HCT116 (cell line): Measurements from ENCODE around the gene FES. TPM values are rescaled to one million over a fixed set of nuclear protein-coding genes. Genes with fewer than 3 reads are reported as not detected.
A peak's percentile ranks its signal among the peaks of the same experiment; 100 is the strongest.
"Not testable (repeated sequence)": the region's sequence is repeated elsewhere in the genome, so short reads cannot be mapped to it uniquely, and the experiment has no call there.

Source experiments
- ATAC-seq: fragments of 200-7000 bp; cut with Tn5 transposase; 2 replicates; pipeline ENCODE4 v1.9.1; 2020; ENCODE audit warnings: mild to moderate bottlenecking, moderate library complexity
- BruUV-seq: library from RNA; stranded (reverse); fragments of 400-500 nt; replicated peaks from 2 replicates; lab custom pipeline; 2021; lab: Mats Ljungman, UMichigan
- CTCF ChIA-PET: fragments of 300-600 bp; sonication (Branson Sonifier 250); formaldehyde crosslinking; loops from one replicate; lab custom pipeline; 2021; ENCODE audit warnings: antibody characterized with exemption; lab: Charles Lee
- POLR2A ChIA-PET: fragments of 300-600, 350-600 bp; sonication (Branson Sonifier 250); formaldehyde crosslinking; loops from one replicate; lab custom pipeline; 2021; ENCODE audit warnings: antibody characterized with exemption; lab: Charles Lee
- RAD21 ChIA-PET, 2 experiments: fragments of 300-600 bp; sonication (Branson Sonifier 250); formaldehyde crosslinking; loops; one replicate each; lab custom pipeline; 2023; ENCODE audit warnings: low total read pairs in 2 of 2; ENCODE audit not compliant: uncharacterized antibody in 2 of 2, unreplicated experiment in 2 of 2, low non-redundant PET in 1 of 2; lab: Charles Lee
- DNase-seq: peaks from one replicate; pipeline ENCODE4 v3.0.0-alpha.2; 2010; ENCODE audit warnings: low read depth, low spot score
- H2AFZ ChIP-seq: fragments of 200-600 bp; shearing (Covaris generic), sonication (generic); 2 replicates; pipeline ENCODE4 v1.6.1; 2017; ENCODE audit warnings: low read depth, mixed run types, mixed read lengths, antibody characterized with exemption, low read length; ENCODE audit not compliant: poor library complexity, severe bottlenecking
- H3K27ac ChIP-seq: 2 replicates; pipeline ENCODE4 v1.5.1; 2012; ENCODE audit warnings: low read depth, low read length
- H3K27me3 ChIP-seq: fragments of 200-600 bp; sonication (generic); 2 replicates; pipeline ENCODE4 v1.6.1; 2016; ENCODE audit warnings: mixed run types, low read length, mixed read lengths; ENCODE audit not compliant: insufficient read depth
- H3K36me3 ChIP-seq, 2 experiments: fragments of 200-500 bp in 1 of 2; fragments of 200-600 bp in 1 of 2; sonication (Bioruptor generic) in 1 of 2; sonication (generic) in 1 of 2; 2 replicates each; pipeline versions ENCODE4 v1.5.1 to v1.6.1; 2014 to 2016; ENCODE audit warnings: low read length in 2 of 2, inconsistent platforms in 1 of 2, mixed read lengths in 1 of 2, mixed run types in 1 of 2; ENCODE audit not compliant: insufficient read depth in 2 of 2, control insufficient read depth in 1 of 2
- H3K4me1 ChIP-seq, 2 experiments: fragments of 200-600 bp in 1 of 2; sonication (generic) in 1 of 2; 2 replicates each; pipeline versions ENCODE4 v1.5.1 to v1.6.1; 2012 to 2017; ENCODE audit warnings: low read length in 2 of 2, inconsistent platforms in 1 of 2, mild to moderate bottlenecking in 1 of 2, mixed read lengths in 1 of 2, mixed run types in 1 of 2, moderate library complexity in 1 of 2; ENCODE audit not compliant: insufficient read depth in 2 of 2, control insufficient read depth in 1 of 2
- H3K4me2 ChIP-seq: fragments of 200-600 bp; sonication (generic); 2 replicates; pipeline ENCODE4 v1.6.1; 2017; ENCODE audit warnings: mixed run types, low read length, mixed read lengths
- H3K4me3 ChIP-seq, 2 experiments: fragments of 200-600 bp in 1 of 2; sonication (generic) in 1 of 2; replicated peaks in 1 of 2; 2 replicates each; pipeline ENCODE4 v1.5.1; 2011 to 2016; ENCODE audit warnings: low read length in 2 of 2, control low read depth in 1 of 2, low read depth in 1 of 2, mild to moderate bottlenecking in 1 of 2, mixed read lengths in 1 of 2, mixed run types in 1 of 2
- H3K79me2 ChIP-seq: fragments of 200-600 bp; sonication (generic); 2 replicates; pipeline ENCODE4 v1.6.1; 2017; ENCODE audit warnings: mild to moderate bottlenecking, mixed run types, low read length, moderate library complexity, mixed read lengths; ENCODE audit not compliant: insufficient read depth
- H3K9ac ChIP-seq: fragments of 200-600 bp; sonication (generic); 2 replicates; pipeline ENCODE4 v1.6.1; 2016; ENCODE audit warnings: low read length, mixed read lengths
- H3K9me2 ChIP-seq: fragments of 200-600 bp; sonication (generic), shearing (Covaris generic); 2 replicates; pipeline ENCODE4 v1.6.1; 2017; ENCODE audit warnings: mixed run types, mild to moderate bottlenecking, moderate library complexity; ENCODE audit not compliant: insufficient read depth
- H3K9me3 ChIP-seq, 2 experiments: fragments of 200-500 bp in 1 of 2; fragments of 200-600 bp in 1 of 2; sonication (Bioruptor generic) in 1 of 2; sonication (generic) in 1 of 2; 2 replicates each; pipeline ENCODE4 v1.6.1; 2014 to 2017; ENCODE audit warnings: low read length in 2 of 2, mixed read lengths in 2 of 2, inconsistent platforms in 1 of 2, low read depth in 1 of 2, mild to moderate bottlenecking in 1 of 2, mixed run types in 1 of 2, moderate library complexity in 1 of 2; ENCODE audit not compliant: control insufficient read depth in 1 of 2, insufficient read depth in 1 of 2
- H4K20me1 ChIP-seq: fragments of 200-600 bp; sonication (generic), shearing (Covaris generic); 2 replicates; pipeline ENCODE4 v1.6.1; 2017; ENCODE audit warnings: mixed run types, mild to moderate bottlenecking, moderate library complexity; ENCODE audit not compliant: insufficient read depth
- CTCF ChIP-seq, 3 experiments: fragments of 200-600 bp in 1 of 3; sonication (generic) in 1 of 3; IDR thresholded peaks in 2 of 3; conservative IDR thresholded peaks in 1 of 3; 2 replicates each; pipeline ENCODE4 v1.5.1; 2012 to 2017; ENCODE audit warnings: low read depth in 2 of 3, low read length in 2 of 3, antibody characterized with exemption in 1 of 3, borderline replicate concordance in 1 of 3, control low read depth in 1 of 3, mild to moderate bottlenecking in 1 of 3, mixed read lengths in 1 of 3, mixed run types in 1 of 3, moderate library complexity in 1 of 3; ENCODE audit not compliant: insufficient read depth in 1 of 3
- EGR1 ChIP-seq: IDR thresholded peaks from 2 replicates; pipeline ENCODE4 v1.6.1; 2012; ENCODE audit warnings: low read depth
- JUND ChIP-seq: IDR thresholded peaks from 2 replicates; pipeline ENCODE4 v1.6.1; 2012
- POLR2A ChIP-seq: IDR thresholded peaks from 2 replicates; pipeline ENCODE4 v1.7.0; 2011; ENCODE audit warnings: borderline replicate concordance; ENCODE audit not compliant: insufficient read depth, insufficient read length; ENCODE audit errors: extremely low read depth
- intact Hi-C: fragments of 100-400 bp; cut with micrococcal nuclease; formaldehyde crosslinking; loops from 2 replicates; pipeline ENCODE4 v1.10.0; 2022
- total RNA-seq: library from RNA; stranded (reverse); gene quantifications from one replicate; pipeline ENCODE4 v1.2.1, GENCODE V29; 2021; ENCODE audit not compliant: unreplicated experiment

The FES gene
- total RNA-seq, 1 experiment from 2014 or later: 5.3 TPM

GRCh38 chr15:90895571-90896117 lies 11.3 kb downstream of the FES start:
- Histone ChIP-seq H3K27ac (no peak overlapping the region), H3K4me3 (no peak overlapping the region), H3K9ac (no peak overlapping the region), H3K79me2 (no peaks in the 10 kb centered on the region), H3K27me3 (no peaks in the 10 kb centered on the region), H4K20me1 (no peaks in the 10 kb centered on the region), H3K9me2 (no peaks in the 10 kb centered on the region), H3K9me3 (no peaks in the 10 kb centered on the region), H3K4me2 (no peak overlapping the region), H3K36me3 (no peaks in the 10 kb centered on the region), H3K4me1 (peaks cover 0 to 15% of the 10 kb centered on the region in 2 experiments; a peak in 2 of 4 replicates), H2AFZ (no peak overlapping the region)
- POLR2A ChIA-PET: interaction anchor here (0.7 kb wide), 1 partner anchor 738 kb away, joined by 3 read pairs; no protein-coding TSS in a partner anchor
- intact Hi-C loops: no loop called here
- CTCF ChIA-PET: interaction anchor here (1.4 to 1.9 kb wide), 2 partner anchors 36 to 39 kb away, joined by 5 to 6 read pairs; partner anchors contain the start of genes HDDC3 and UNC45A
- ATAC-seq: no peak; the same call in 1 of the 2 replicates
- BruUV-seq: no TSS peak
- RAD21 ChIA-PET: no interaction called here
- no peak for DNase-seq
- 0 out of 6 replicates have a peak, but pooled peaks of 1 of the 3 experiments have one; percentile 25 for TF ChIP-seq CTCF (IDR thresholded peaks at IDR 0.05 in 2 of 3, conservative IDR thresholded peaks at IDR 0.05 in 1 of 3; ENCODE audit: borderline replicate concordance in 1 of 3, insufficient read depth in 1 of 3, low read depth in 2 of 3, low read length in 2 of 3)
- no peak for TF ChIP-seq JUND
- no peak for TF ChIP-seq EGR1
- TF ChIP-seq POLR2A: no peak

- DNase-seq, H2AFZ ChIP-seq, H3K9ac ChIP-seq, POLR2A ChIA-PET, H3K27ac ChIP-seq, intact Hi-C loops, H3K4me2 ChIP-seq, H4K20me1 ChIP-seq, H3K9me2 ChIP-seq, H3K4me3 ChIP-seq, ATAC-seq, H3K36me3 ChIP-seq, H3K79me2 ChIP-seq, H3K27me3 ChIP-seq, BruUV-seq, RAD21 ChIA-PET, H3K9me3 ChIP-seq: not testable (repeated sequence)
- CTCF ChIA-PET: interaction anchor here (1.5 kb wide), 1 partner anchor 375 kb away, joined by 4 read pairs; no protein-coding TSS in a partner anchor
- peaks cover 7 to 24% of the 10 kb centered on the region in 2 experiments; a peak in 3 of 4 replicates for H3K4me1 ChIP-seq
These were observed 12.9 kb downstream of the FES start for GRCh38 chr15:90897131-90897655.
